HCT116 (cell line): ENCODE data around the gene CRB1. TPM values are rescaled to one million over a fixed set of nuclear protein-coding genes. Genes with fewer than 3 reads are reported as not detected.
A peak's percentile ranks its signal among the peaks of the same experiment; 100 is the strongest.

Experiments used
- ATAC-seq: fragments of 200-7000 bp; cut with Tn5 transposase; 2 replicates; pipeline ENCODE4 v1.9.1; 2020; ENCODE audit warnings: mild to moderate bottlenecking, moderate library complexity
- BruUV-seq: library from RNA; stranded (reverse); fragments of 400-500 nt; replicated peaks from 2 replicates; lab custom pipeline; 2021; lab: Mats Ljungman, UMichigan
- CTCF ChIA-PET: fragments of 300-600 bp; sonication (Branson Sonifier 250); formaldehyde crosslinking; loops from one replicate; lab custom pipeline; 2021; ENCODE audit warnings: antibody characterized with exemption; lab: Charles Lee
- POLR2A ChIA-PET: fragments of 300-600, 350-600 bp; sonication (Branson Sonifier 250); formaldehyde crosslinking; loops from one replicate; lab custom pipeline; 2021; ENCODE audit warnings: antibody characterized with exemption; lab: Charles Lee
- RAD21 ChIA-PET, 2 experiments: fragments of 300-600 bp; sonication (Branson Sonifier 250); formaldehyde crosslinking; loops; one replicate each; lab custom pipeline; 2023; ENCODE audit warnings: low total read pairs in 2 of 2; ENCODE audit not compliant: uncharacterized antibody in 2 of 2, unreplicated experiment in 2 of 2, low non-redundant PET in 1 of 2; lab: Charles Lee
- DNase-seq: peaks from one replicate; pipeline ENCODE4 v3.0.0-alpha.2; 2010; ENCODE audit warnings: low read depth, low spot score
- H2AFZ ChIP-seq: fragments of 200-600 bp; shearing (Covaris generic), sonication (generic); 2 replicates; pipeline ENCODE4 v1.6.1; 2017; ENCODE audit warnings: low read depth, mixed run types, mixed read lengths, antibody characterized with exemption, low read length; ENCODE audit not compliant: poor library complexity, severe bottlenecking
- H3K27ac ChIP-seq: 2 replicates; pipeline ENCODE4 v1.5.1; 2012; ENCODE audit warnings: low read depth, low read length
- H3K27me3 ChIP-seq: fragments of 200-600 bp; sonication (generic); 2 replicates; pipeline ENCODE4 v1.6.1; 2016; ENCODE audit warnings: mixed run types, low read length, mixed read lengths; ENCODE audit not compliant: insufficient read depth
- H3K36me3 ChIP-seq, 2 experiments: fragments of 200-500 bp in 1 of 2; fragments of 200-600 bp in 1 of 2; sonication (Bioruptor generic) in 1 of 2; sonication (generic) in 1 of 2; 2 replicates each; pipeline versions ENCODE4 v1.5.1 to v1.6.1; 2014 to 2016; ENCODE audit warnings: low read length in 2 of 2, inconsistent platforms in 1 of 2, mixed read lengths in 1 of 2, mixed run types in 1 of 2; ENCODE audit not compliant: insufficient read depth in 2 of 2, control insufficient read depth in 1 of 2
- H3K4me1 ChIP-seq, 2 experiments: fragments of 200-600 bp in 1 of 2; sonication (generic) in 1 of 2; 2 replicates each; pipeline versions ENCODE4 v1.5.1 to v1.6.1; 2012 to 2017; ENCODE audit warnings: low read length in 2 of 2, inconsistent platforms in 1 of 2, mild to moderate bottlenecking in 1 of 2, mixed read lengths in 1 of 2, mixed run types in 1 of 2, moderate library complexity in 1 of 2; ENCODE audit not compliant: insufficient read depth in 2 of 2, control insufficient read depth in 1 of 2
- H3K4me2 ChIP-seq: fragments of 200-600 bp; sonication (generic); 2 replicates; pipeline ENCODE4 v1.6.1; 2017; ENCODE audit warnings: mixed run types, low read length, mixed read lengths
- H3K4me3 ChIP-seq, 2 experiments: fragments of 200-600 bp in 1 of 2; sonication (generic) in 1 of 2; replicated peaks in 1 of 2; 2 replicates each; pipeline ENCODE4 v1.5.1; 2011 to 2016; ENCODE audit warnings: low read length in 2 of 2, control low read depth in 1 of 2, low read depth in 1 of 2, mild to moderate bottlenecking in 1 of 2, mixed read lengths in 1 of 2, mixed run types in 1 of 2
- H3K79me2 ChIP-seq: fragments of 200-600 bp; sonication (generic); 2 replicates; pipeline ENCODE4 v1.6.1; 2017; ENCODE audit warnings: mild to moderate bottlenecking, mixed run types, low read length, moderate library complexity, mixed read lengths; ENCODE audit not compliant: insufficient read depth
- H3K9ac ChIP-seq: fragments of 200-600 bp; sonication (generic); 2 replicates; pipeline ENCODE4 v1.6.1; 2016; ENCODE audit warnings: low read length, mixed read lengths
- H3K9me2 ChIP-seq: fragments of 200-600 bp; sonication (generic), shearing (Covaris generic); 2 replicates; pipeline ENCODE4 v1.6.1; 2017; ENCODE audit warnings: mixed run types, mild to moderate bottlenecking, moderate library complexity; ENCODE audit not compliant: insufficient read depth
- H3K9me3 ChIP-seq, 2 experiments: fragments of 200-500 bp in 1 of 2; fragments of 200-600 bp in 1 of 2; sonication (Bioruptor generic) in 1 of 2; sonication (generic) in 1 of 2; 2 replicates each; pipeline ENCODE4 v1.6.1; 2014 to 2017; ENCODE audit warnings: low read length in 2 of 2, mixed read lengths in 2 of 2, inconsistent platforms in 1 of 2, low read depth in 1 of 2, mild to moderate bottlenecking in 1 of 2, mixed run types in 1 of 2, moderate library complexity in 1 of 2; ENCODE audit not compliant: control insufficient read depth in 1 of 2, insufficient read depth in 1 of 2
- H4K20me1 ChIP-seq: fragments of 200-600 bp; sonication (generic), shearing (Covaris generic); 2 replicates; pipeline ENCODE4 v1.6.1; 2017; ENCODE audit warnings: mixed run types, mild to moderate bottlenecking, moderate library complexity; ENCODE audit not compliant: insufficient read depth
- EZH2 ChIP-seq: fragments of 200-600 bp; sonication (generic); IDR thresholded peaks from 2 replicates; pipeline ENCODE4 v1.6.1; 2017; ENCODE audit warnings: antibody characterized with exemption, mixed run types
- FOSL1 ChIP-seq: IDR thresholded peaks from 2 replicates; pipeline ENCODE4 v1.6.1; 2012; ENCODE audit warnings: low read depth
- JUND ChIP-seq: IDR thresholded peaks from 2 replicates; pipeline ENCODE4 v1.6.1; 2012
- POLR2AphosphoS5 ChIP-seq: IDR thresholded peaks from 2 replicates; pipeline ENCODE4 v1.6.1; 2011; ENCODE audit warnings: mild to moderate bottlenecking, low read depth, low read length, moderate library complexity
- RAD21 ChIP-seq: IDR thresholded peaks from 2 replicates; pipeline ENCODE4 v1.6.1; 2012; ENCODE audit warnings: low read depth, mild to moderate bottlenecking
- SP1 ChIP-seq: IDR thresholded peaks from 2 replicates; pipeline ENCODE4 v1.6.1; 2012; ENCODE audit warnings: low read depth
- TCF7L2 ChIP-seq: IDR thresholded peaks from 2 replicates; pipeline ENCODE4 v1.7.0; 2011; ENCODE audit warnings: borderline replicate concordance, inconsistent platforms; ENCODE audit not compliant: insufficient read depth, insufficient read length; ENCODE audit errors: extremely low read depth
- ZFX ChIP-seq: fragments of 450-650 bp; IDR thresholded peaks from 2 replicates; pipeline ENCODE4 v1.6.1; 2017
- intact Hi-C: fragments of 100-400 bp; cut with micrococcal nuclease; formaldehyde crosslinking; loops from 2 replicates; pipeline ENCODE4 v1.10.0; 2022
- total RNA-seq: library from RNA; stranded (reverse); gene quantifications from one replicate; pipeline ENCODE4 v1.2.1, GENCODE V29; 2021; ENCODE audit not compliant: unreplicated experiment
- TF ChIP-seq, protein P1 (sequence below): IDR thresholded peaks from 2 replicates; pipeline ENCODE4 v1.6.1; 2012; ENCODE audit warnings: low read depth
- TF ChIP-seq, protein P2 (sequence below): IDR thresholded peaks from 2 replicates; pipeline ENCODE4 v1.6.1; 2012
- TF ChIP-seq, protein P3 (sequence below): IDR thresholded peaks from 2 replicates; pipeline ENCODE4 v1.6.1; 2011; ENCODE audit warnings: mild to moderate bottlenecking, low read length, moderate library complexity; ENCODE audit not compliant: insufficient replicate concordance; ENCODE audit errors: extremely low read depth
- TF ChIP-seq, protein P4 (sequence below): IDR thresholded peaks from 2 replicates; pipeline ENCODE4 v1.6.1; 2012

The CRB1 gene
- total RNA-seq, 1 experiment from 2014 or later = 0.07 TPM

DNA sequence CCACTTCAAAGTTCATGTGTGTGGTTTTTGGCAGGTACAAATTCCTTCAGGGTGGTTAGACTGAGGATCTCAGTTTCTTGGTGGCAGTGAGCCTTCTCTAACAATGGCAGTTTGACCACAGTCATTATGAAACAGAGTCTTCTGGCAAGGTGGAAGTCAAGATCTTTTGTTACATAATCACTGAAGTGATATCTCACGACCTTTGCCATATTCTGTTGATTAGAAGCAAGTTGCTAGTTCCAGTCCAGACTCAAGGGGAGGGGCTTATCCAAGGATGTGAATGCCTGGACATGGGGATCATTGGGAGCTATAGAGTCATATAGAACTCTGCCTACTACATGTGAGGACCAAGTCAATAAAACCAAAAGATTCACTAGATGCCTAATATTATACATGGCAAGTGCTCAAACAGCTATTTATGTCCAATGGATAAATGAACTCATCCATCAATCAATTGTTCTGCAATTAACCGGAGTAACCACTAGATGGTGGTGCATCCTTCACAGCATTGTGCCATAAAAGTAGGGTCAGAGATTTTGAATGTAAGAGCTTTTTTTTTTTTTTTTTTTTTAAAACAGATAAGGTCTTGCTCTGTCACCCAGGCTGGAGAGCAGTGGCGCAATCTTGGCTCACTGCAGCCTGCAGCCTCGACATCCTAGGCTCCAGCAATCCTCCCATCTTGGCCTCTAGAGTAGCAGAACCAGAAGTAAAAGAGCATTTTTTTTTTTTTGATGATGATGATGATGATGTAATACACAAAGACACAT, 131.9 kb downstream of the CRB1 start (continued):
- TF ChIP-seq, protein P1, sequence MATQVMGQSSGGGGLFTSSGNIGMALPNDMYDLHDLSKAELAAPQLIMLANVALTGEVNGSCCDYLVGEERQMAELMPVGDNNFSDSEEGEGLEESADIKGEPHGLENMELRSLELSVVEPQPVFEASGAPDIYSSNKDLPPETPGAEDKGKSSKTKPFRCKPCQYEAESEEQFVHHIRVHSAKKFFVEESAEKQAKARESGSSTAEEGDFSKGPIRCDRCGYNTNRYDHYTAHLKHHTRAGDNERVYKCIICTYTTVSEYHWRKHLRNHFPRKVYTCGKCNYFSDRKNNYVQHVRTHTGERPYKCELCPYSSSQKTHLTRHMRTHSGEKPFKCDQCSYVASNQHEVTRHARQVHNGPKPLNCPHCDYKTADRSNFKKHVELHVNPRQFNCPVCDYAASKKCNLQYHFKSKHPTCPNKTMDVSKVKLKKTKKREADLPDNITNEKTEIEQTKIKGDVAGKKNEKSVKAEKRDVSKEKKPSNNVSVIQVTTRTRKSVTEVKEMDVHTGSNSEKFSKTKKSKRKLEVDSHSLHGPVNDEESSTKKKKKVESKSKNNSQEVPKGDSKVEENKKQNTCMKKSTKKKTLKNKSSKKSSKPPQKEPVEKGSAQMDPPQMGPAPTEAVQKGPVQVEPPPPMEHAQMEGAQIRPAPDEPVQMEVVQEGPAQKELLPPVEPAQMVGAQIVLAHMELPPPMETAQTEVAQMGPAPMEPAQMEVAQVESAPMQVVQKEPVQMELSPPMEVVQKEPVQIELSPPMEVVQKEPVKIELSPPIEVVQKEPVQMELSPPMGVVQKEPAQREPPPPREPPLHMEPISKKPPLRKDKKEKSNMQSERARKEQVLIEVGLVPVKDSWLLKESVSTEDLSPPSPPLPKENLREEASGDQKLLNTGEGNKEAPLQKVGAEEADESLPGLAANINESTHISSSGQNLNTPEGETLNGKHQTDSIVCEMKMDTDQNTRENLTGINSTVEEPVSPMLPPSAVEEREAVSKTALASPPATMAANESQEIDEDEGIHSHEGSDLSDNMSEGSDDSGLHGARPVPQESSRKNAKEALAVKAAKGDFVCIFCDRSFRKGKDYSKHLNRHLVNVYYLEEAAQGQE = no peak
- TF ChIP-seq ZFX = no peak
- TF ChIP-seq FOSL1 = no peak
- no peak for TF ChIP-seq JUND

DNA sequence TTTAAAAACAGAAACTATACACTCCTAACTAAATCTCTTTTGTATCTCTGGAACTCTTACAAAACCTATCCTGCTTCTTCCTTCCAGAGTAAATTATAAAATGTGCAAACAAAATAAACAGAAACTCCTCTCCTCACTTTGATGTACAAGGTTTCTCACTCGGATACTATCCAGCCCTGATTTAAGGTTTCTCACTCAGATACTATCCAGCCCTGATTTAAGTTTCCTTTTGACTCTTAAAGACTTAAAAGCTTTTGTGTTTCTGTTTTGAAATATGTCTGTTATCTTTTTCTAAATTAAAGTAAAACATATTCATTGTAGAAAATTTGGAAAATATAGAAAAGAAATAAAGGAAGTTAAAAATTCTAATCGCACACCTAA, 132.5 kb downstream of the CRB1 start:
- intact Hi-C loops = loop anchor here (10.0 kb wide), 1 partner anchor 1064 kb away; no protein-coding TSS in a partner anchor
- no TSS peak for BruUV-seq
- no peaks in the 10 kb centered on the region for H3K36me3 ChIP-seq
- no peak overlapping the region for H3K4me3 ChIP-seq
- no peaks in the 10 kb centered on the region for H3K4me1 ChIP-seq
- TF ChIP-seq EZH2 (no peak), POLR2AphosphoS5 (no peak), RAD21 (no peak), SP1 (no peak), TCF7L2 (no peak)
- TF ChIP-seq, protein P2, sequence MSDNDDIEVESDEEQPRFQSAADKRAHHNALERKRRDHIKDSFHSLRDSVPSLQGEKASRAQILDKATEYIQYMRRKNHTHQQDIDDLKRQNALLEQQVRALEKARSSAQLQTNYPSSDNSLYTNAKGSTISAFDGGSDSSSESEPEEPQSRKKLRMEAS = no peak
- TF ChIP-seq, protein P3, sequence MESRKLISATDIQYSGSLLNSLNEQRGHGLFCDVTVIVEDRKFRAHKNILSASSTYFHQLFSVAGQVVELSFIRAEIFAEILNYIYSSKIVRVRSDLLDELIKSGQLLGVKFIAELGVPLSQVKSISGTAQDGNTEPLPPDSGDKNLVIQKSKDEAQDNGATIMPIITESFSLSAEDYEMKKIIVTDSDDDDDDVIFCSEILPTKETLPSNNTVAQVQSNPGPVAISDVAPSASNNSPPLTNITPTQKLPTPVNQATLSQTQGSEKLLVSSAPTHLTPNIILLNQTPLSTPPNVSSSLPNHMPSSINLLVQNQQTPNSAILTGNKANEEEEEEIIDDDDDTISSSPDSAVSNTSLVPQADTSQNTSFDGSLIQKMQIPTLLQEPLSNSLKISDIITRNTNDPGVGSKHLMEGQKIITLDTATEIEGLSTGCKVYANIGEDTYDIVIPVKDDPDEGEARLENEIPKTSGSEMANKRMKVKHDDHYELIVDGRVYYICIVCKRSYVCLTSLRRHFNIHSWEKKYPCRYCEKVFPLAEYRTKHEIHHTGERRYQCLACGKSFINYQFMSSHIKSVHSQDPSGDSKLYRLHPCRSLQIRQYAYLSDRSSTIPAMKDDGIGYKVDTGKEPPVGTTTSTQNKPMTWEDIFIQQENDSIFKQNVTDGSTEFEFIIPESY = no peak
- TF ChIP-seq, protein P4, sequence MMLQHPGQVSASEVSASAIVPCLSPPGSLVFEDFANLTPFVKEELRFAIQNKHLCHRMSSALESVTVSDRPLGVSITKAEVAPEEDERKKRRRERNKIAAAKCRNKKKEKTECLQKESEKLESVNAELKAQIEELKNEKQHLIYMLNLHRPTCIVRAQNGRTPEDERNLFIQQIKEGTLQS = no peak
- H3K9me3 ChIP-seq = no peaks in the 10 kb centered on the region
- no peaks in the 10 kb centered on the region for H3K9me2 ChIP-seq
- ChIA-PET CTCF (interaction anchor here (1.0 to 1.5 kb wide), 14 partner anchors 8 to 1286 kb away, joined by 3 to 22 read pairs (median 4); no protein-coding TSS in a partner anchor), RAD21 (no interaction called here), POLR2A (no interaction called here)
- no peaks in the 10 kb centered on the region for H4K20me1 ChIP-seq
- H3K4me2 ChIP-seq = peak overlapping the region; percentile 28; the same call in 1 of the 2 replicates
- peak; percentile 34; the same call in 1 of the 2 replicates for ATAC-seq
- no peak overlapping the region for H3K9ac ChIP-seq
- no peaks in the 10 kb centered on the region for H3K27me3 ChIP-seq
- no peaks in the 10 kb centered on the region for H3K79me2 ChIP-seq
- no peak for DNase-seq
- no peak overlapping the region for H3K27ac ChIP-seq
- peak overlapping the region; percentile 98 for H2AFZ ChIP-seq
